Lung (tissue), 12 donors: ENCODE data around the gene EPHA4. TPM values are rescaled to one million over a fixed set of nuclear protein-coding genes. Genes with fewer than 3 reads are reported as not detected.

Source experiments
- ATAC-seq: fragments of 200-7000 bp; cut with Tn5 transposase; one replicate; pipeline ENCODE4 v1.9.1; 2020; ENCODE audit warnings: moderate number of reproducible peaks; ENCODE audit not compliant: insufficient read depth, low FRiP score
- DNase-seq, 3 donors: peaks; one replicate each; pipeline ENCODE4 v3.0.0-alpha.2; 2013 to 2017
- H3K27ac ChIP-seq, 2 donors: one replicate each; pipeline ENCODE4 v1.5.1; 2013; ENCODE audit warnings: mild to moderate bottlenecking in 2 of 2, moderate library complexity in 2 of 2, control low read depth in 1 of 2, inconsistent platforms in 1 of 2, low read depth in 1 of 2, low read length in 1 of 2
- H3K27me3 ChIP-seq, 3 donors: one replicate each; pipeline ENCODE4 v1.5.1; 2013; ENCODE audit warnings: low read length in 2 of 3; ENCODE audit not compliant: control insufficient read depth in 3 of 3, insufficient read depth in 3 of 3
- H3K36me3 ChIP-seq, 4 donors: one replicate each; pipeline ENCODE4 v1.5.1; 2013; ENCODE audit warnings: low read length in 4 of 4, mild to moderate bottlenecking in 1 of 4, moderate library complexity in 1 of 4; ENCODE audit not compliant: control insufficient read depth in 4 of 4, insufficient read depth in 4 of 4
- H3K4me1 ChIP-seq, 5 donors: one replicate each; pipeline ENCODE4 v1.5.1; 2013; ENCODE audit warnings: low read length in 5 of 5, mild to moderate bottlenecking in 2 of 5, moderate library complexity in 1 of 5; ENCODE audit not compliant: control insufficient read depth in 5 of 5, insufficient read depth in 5 of 5
- H3K4me3 ChIP-seq: one replicate; pipeline ENCODE4 v1.5.1; 2013; ENCODE audit warnings: mild to moderate bottlenecking, control low read depth, moderate library complexity
- H3K9ac ChIP-seq, 2 donors: one replicate each; pipeline ENCODE4 v1.5.1; 2013; ENCODE audit warnings: low read length in 2 of 2, control low read depth in 1 of 2; ENCODE audit not compliant: insufficient read depth in 1 of 2
- H3K9me3 ChIP-seq, 4 donors: one replicate each; pipeline ENCODE4 v1.5.1; 2013; ENCODE audit warnings: low read length in 3 of 4, mild to moderate bottlenecking in 1 of 4, moderate library complexity in 1 of 4; ENCODE audit not compliant: control insufficient read depth in 4 of 4, insufficient read depth in 3 of 4
- CTCF ChIP-seq: IDR thresholded peaks from 2 replicates; pipeline ENCODE4 v1.5.1; 2012; ENCODE audit warnings: mild to moderate bottlenecking; ENCODE audit errors: control extremely low read depth, extremely low read depth
- WGBS, 2 donors: extraction: QIAGEN DNeasy Blood & Tissue Kit; methylation state at CpG; one replicate each; pipeline ENCODE4 v1.1.7; 2013; 5-methylcytosine and 5-hydroxymethylcytosine counted together
- polyA plus RNA-seq, 2 donors: library from polyadenylated mRNA; stranded (reverse); fragments of 200-250 nt; gene quantifications; one replicate each; pipeline ENCODE4 v1.2.1, GENCODE V29; 2013
- total RNA-seq, 2 donors: library from RNA; depleted of rRNA in 1 of 2; stranded (reverse); fragments of >200 nt in 1 of 2; gene quantifications; one replicate each; pipeline ENCODE4 v1.2.1, GENCODE V29; 2014 to 2021
- donor health status: control.
- donor health status: control.
- donor health status: Bipolar disorder and iron deficiency.
- donor health status: healthy.
- donor health status: DM: yes; HTN: yes; CAD: no.

The EPHA4 gene
- total and polyA plus RNA-seq, 4 donors = 2.5 to 28.8 (median 14.7) TPM

- no peak overlapping the region for H3K4me3 ChIP-seq
- whole genome bisulfite sequencing, 2 donors = 78 to 83% methylated on average over 9 of the region's 9 CpGs
- no peak overlapping the region for H3K27ac ChIP-seq
- H3K27me3 ChIP-seq = no peaks in the 10 kb centered on the region
- TF ChIP-seq CTCF = no peak
- peaks cover 0 to 13% (median 0%) of the 10 kb centered on the region in 5 donors for H3K4me1 ChIP-seq
- H3K9me3 ChIP-seq = no peaks in the 10 kb centered on the region
- DNase-seq = no peak
- H3K9ac ChIP-seq = no peak overlapping the region
- ATAC-seq = no peak
- no peaks in the 10 kb centered on the region for H3K36me3 ChIP-seq
These were observed 201.8 kb downstream of the EPHA4 start for GRCh38 chr2:221370076-221370856.
